Measurements from ENCODE around the gene RHEB. TPM values are rescaled to one million over a fixed set of nuclear protein-coding genes. Genes with fewer than 3 reads are reported as not detected.
A peak's percentile ranks its signal among the peaks of the same experiment; 100 is the strongest.

The RHEB gene
- total RNA-seq, 1 donor from 2014 or later = 103 TPM

- H3K27ac ChIP-seq = no peak overlapping the region
- intact Hi-C loops (cut with DNase I) = no loop called here
Observed at GRCh38 chr7:151487228-151487627, 32.5 kb downstream of the RHEB start.

DNA sequence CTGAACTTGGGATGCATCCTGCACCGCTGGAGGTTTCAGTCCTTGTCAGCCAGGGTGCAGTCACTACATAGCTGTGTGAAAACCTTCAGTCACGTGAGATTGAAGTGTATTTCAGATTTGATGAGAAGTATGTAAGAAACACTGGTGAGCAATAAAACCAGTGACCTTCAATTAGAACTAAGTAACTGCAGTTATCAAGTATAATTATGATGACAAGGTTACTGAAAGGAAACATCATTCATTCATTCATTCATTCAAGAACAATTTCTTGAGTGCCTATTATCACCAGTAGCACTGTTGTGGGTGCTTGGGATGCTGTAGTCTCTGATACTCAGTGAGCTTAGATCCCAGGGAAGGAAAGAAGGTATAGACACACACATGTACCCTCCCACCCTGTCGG, 33.6 kb downstream of the RHEB start:
- Histone ChIP-seq H3K36me3 (peaks cover 88% of the 10 kb centered on the region), H3K4me1 (peaks cover 23% of the 10 kb centered on the region), H3K27me3 (no peaks in the 10 kb centered on the region), H3K27ac (no peak overlapping the region), H3K9me3 (no peaks in the 10 kb centered on the region), H3K4me3 (no peak overlapping the region)
- intact Hi-C loops (cut with DNase I) = no loop called here
- ATAC-seq (no peak), DNase-seq (no peak)
- TF ChIP-seq CTCF (IDR thresholded peaks at IDR 0.05) = no peak

More at GRCh38 chr7:151487228-151487627, 32.5 kb downstream of the RHEB start:
- DNase-seq = no peak
- H3K4me1 ChIP-seq = peaks cover 31% of the 10 kb centered on the region
- TF ChIP-seq CTCF (IDR thresholded peaks at IDR 0.05) = no peak
- H3K4me3 ChIP-seq = no peak overlapping the region
- no peaks in the 10 kb centered on the region for H3K9me3 ChIP-seq
- H3K27me3 ChIP-seq = no peaks in the 10 kb centered on the region
- no peak for ATAC-seq
- H3K36me3 ChIP-seq = peaks cover 77% of the 10 kb centered on the region

- peaks cover 20% of the 10 kb centered on the region for H3K4me1 ChIP-seq
- no peak for TF ChIP-seq CTCF (IDR thresholded peaks at IDR 0.05)
- ATAC-seq = peak; percentile 39
- H3K27me3 ChIP-seq = no peaks in the 10 kb centered on the region
- H3K36me3 ChIP-seq = peaks cover 84% of the 10 kb centered on the region
- DNase-seq = no peak
- intact Hi-C loops (cut with DNase I) = no loop called here
- no peaks in the 10 kb centered on the region for H3K9me3 ChIP-seq
- H3K27ac ChIP-seq = no peak overlapping the region
- H3K4me3 ChIP-seq = no peak overlapping the region
Observed at GRCh38 chr7:151484971-151485707, 34.6 kb downstream of the RHEB start.

GRCh38 chr7:151483711-151483983, 36.0 kb downstream of the RHEB start:
- ATAC-seq (no peak), DNase-seq (no peak)
- no peaks in the 10 kb centered on the region for H3K9me3 ChIP-seq
- no peak overlapping the region for H3K4me3 ChIP-seq
- intact Hi-C loops (cut with DNase I) = no loop called here
- no peaks in the 10 kb centered on the region for H3K27me3 ChIP-seq
- H3K4me1 ChIP-seq = peaks cover 11% of the 10 kb centered on the region
- no peak overlapping the region for H3K27ac ChIP-seq
- peaks cover 69% of the 10 kb centered on the region for H3K36me3 ChIP-seq
- no peak for TF ChIP-seq CTCF (IDR thresholded peaks at IDR 0.05)

DNA sequence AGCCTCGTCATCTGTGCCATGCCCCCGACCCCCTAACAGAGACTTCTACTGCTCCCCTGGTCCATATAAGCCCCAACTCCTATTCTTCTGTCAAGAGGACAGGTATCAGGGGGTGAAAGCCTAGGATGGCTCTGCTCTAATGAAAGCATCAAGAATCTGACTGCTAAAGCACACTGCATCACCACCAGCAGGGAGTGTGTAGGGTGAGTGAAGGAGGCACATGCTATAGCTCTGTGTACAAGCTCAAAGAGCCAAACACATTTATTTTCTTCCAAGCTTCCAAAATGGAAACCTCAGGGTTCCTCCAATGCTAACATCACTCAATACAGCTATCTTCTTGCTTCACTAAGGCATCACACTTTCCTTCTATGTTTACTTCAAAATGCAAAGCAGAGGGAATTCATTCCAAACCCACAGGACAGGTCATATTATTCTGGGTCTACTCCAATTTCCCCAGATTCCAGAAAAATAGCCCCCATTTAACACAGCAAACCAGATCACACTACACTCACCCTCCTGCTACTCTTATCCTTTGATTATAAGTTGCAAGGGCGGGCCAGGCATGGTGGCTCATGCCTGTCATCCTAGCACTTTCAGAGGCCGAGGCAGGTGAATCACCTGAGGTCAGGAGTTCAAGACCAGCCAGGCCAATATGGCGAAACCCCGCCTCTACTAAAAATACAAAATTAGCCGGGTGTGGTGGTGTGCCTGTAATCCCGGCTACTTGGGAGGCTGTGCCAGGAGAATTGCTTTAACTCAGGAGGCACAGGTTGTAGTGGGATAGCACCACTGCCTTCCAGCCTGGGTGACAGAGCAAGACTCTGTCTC, 36.6 kb downstream of the RHEB start:
- Histone ChIP-seq H3K27ac (no peak overlapping the region), H3K27me3 (no peaks in the 10 kb centered on the region), H3K36me3 (peaks cover 63% of the 10 kb centered on the region), H3K4me3 (no peak overlapping the region), H3K9me3 (no peaks in the 10 kb centered on the region), H3K4me1 (peaks cover 11% of the 10 kb centered on the region)
- ATAC-seq = no peak
- no peak for TF ChIP-seq CTCF (IDR thresholded peaks at IDR 0.05)
- intact Hi-C loops (cut with DNase I) = no loop called here
- DNase-seq = no peak

All from upper lobe of right lung (tissue), 1 donor.